GM12872 (cell line): ENCODE measurements around the gene POLD2.
A peak's percentile ranks its signal among the peaks of the same experiment; 100 is the strongest.

ENCODE experiments used
- TF ChIP-seq, protein P1 (sequence below): IDR thresholded peaks from 3 replicates; pipeline ENCODE4 v1.5.1; 2011; ENCODE audit warnings: low read depth, mild to moderate bottlenecking, low read length, moderate library complexity; ENCODE audit not compliant: insufficient read depth

Gene POLD2

DNA sequence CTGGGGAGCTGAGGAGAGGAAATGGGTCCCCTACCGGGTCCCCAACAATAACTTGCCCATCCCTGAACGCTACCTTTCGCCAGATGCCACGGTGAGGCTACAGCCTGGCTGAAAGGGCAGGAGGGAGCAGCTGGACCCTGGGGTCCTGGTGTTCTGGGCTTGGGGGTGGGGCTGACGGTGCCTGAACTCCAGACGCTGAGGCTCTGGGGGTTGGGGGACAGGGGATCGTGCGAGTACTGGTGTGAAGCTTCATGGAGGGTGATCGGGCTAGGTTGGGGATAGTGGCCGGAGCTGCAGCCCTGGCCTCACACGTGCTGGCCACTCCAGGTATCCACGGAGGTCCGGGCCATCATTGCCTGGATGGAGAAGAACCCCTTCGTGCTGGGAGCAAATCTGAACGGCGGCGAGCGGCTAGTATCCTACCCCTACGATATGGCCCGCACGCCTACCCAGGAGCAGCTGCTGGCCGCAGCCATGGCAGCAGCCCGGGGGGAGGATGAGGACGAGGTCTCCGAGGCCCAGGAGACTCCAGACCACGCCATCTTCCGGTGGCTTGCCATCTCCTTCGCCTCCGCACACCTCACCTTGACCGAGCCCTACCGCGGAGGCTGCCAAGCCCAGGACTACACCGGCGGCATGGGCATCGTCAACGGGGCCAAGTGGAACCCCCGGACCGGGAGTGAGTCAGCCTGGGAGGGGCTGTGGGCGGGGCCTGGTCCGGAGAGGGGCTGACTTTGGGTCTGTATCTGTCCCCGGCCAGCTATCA is 10.9 kb downstream of the POLD2 start:
- TF ChIP-seq, protein P1, sequence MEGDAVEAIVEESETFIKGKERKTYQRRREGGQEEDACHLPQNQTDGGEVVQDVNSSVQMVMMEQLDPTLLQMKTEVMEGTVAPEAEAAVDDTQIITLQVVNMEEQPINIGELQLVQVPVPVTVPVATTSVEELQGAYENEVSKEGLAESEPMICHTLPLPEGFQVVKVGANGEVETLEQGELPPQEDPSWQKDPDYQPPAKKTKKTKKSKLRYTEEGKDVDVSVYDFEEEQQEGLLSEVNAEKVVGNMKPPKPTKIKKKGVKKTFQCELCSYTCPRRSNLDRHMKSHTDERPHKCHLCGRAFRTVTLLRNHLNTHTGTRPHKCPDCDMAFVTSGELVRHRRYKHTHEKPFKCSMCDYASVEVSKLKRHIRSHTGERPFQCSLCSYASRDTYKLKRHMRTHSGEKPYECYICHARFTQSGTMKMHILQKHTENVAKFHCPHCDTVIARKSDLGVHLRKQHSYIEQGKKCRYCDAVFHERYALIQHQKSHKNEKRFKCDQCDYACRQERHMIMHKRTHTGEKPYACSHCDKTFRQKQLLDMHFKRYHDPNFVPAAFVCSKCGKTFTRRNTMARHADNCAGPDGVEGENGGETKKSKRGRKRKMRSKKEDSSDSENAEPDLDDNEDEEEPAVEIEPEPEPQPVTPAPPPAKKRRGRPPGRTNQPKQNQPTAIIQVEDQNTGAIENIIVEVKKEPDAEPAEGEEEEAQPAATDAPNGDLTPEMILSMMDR = no peak

DNA sequence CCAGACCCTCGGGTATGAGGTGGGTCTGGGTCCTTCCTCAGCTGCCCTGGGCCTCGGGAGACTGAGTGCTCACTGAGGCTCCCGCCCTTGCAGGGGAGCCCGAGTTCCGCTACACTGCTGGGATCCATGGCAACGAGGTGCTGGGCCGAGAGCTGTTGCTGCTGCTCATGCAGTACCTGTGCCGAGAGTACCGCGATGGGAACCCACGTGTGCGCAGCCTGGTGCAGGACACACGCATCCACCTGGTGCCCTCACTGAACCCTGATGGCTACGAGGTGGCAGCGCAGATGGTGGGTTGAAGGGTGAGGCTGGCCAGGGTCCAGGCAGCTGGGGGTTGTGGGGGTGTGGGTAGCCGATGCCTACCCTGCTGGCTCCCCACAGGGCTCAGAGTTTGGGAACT is 11.6 kb downstream of the POLD2 start:
- TF ChIP-seq, protein P1 = no peak

DNA sequence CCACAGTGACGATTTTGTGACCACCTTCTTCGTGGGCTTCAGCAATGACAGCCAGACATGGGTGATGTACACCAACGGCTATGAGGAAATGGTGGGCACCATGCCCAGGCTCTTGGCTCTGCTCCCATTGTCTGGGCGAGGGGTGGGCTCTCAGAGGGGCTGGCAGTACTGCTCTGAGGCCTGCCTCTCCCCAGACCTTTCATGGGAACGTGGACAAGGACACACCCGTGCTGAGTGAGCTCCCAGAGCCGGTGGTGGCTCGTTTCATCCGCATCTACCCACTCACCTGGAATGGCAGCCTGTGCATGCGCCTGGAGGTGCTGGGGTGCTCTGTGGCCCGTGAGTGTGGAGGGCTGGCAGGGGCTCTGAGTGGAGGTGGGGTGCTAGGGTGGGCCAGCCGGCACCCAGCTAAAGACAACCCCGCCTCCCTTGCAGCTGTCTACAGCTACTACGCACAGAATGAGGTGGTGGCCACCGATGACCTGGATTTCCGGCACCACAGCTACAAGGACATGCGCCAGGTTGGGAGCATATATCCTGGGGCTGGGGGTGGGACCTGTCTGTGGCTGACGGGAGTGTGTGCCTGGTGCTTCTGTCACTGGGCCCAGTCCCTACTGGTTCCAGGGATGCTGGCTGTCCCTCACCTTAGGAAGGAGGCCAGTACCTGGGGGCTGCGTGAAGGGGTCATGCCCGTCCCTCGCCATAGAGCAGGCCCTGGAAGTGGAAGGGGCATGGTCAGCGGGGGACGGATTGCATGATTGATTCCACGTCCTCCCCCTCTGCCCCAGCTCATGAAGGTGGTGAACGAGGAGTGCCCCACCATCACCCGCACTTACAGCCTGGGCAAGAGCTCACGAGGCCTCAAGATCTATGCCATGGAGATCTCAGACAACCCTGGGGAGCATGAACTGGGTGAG is 12.4 kb downstream of the POLD2 start:
- TF ChIP-seq, protein P1 = no peak

DNA sequence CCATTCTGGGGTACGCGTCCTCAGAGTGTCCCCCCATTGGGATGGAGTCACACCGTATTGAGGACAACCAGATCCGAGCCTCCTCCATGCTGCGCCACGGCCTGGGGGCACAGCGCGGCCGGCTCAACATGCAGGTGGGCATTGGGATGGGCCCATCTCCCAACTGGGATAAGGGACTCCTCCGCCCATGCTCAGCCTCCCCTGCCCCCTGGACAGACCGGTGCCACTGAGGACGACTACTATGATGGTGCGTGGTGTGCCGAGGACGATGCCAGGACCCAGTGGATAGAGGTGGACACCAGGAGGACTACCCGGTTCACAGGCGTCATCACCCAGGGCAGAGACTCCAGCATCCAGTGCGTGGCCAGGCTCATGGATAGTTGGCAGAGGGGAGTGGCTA is 13.4 kb downstream of the POLD2 start:
- TF ChIP-seq, protein P1 = no peak

DNA sequence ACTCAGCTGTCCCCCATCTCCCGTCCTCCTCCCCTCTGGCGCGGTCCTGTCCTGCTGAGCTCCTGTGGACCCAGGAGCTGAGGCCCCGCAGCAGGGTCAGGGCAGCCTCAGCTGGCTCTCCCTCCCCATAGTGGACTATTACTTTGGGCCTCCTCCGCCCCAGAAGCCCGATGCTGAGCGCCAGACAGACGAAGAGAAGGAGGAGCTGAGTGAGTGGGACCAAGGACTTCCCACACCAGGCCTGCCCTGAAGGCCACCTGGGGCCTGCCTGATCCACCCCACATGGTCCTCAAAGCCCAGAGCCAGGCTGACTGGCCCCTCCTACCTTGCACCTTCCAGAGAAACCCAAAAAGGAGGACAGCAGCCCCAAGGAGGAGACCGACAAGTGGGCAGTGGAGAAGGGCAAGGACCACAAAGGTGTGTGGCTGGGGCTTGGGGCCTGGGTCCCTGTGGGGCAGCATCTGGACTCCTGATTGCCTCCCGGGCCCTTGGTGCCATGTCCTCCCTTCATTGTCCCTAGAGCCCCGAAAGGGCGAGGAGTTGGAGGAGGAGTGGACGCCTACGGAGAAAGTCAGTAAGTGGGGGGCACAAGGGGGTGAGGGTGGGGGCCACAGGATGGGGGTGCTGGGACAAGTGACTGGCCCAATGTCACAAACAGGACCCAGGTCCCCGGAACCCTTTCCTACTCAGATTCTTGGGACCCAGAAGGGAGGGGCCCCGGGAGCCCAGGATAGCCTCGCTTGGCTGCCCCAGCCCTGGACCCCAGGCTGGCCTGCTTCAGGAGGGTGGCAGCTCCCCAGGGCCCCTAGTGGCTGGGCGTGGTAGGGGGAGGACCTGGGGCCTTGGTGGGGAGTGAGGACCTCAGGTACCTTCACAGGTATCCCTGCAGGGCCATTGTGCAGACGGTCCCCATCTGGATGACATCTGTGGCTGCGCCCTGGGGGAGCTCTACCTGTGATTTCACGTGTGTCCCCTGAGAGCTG is 14.3 kb downstream of the POLD2 start:
- TF ChIP-seq, protein P1 = peak; percentile 43; the same call in 2 of the 3 replicates

DNA sequence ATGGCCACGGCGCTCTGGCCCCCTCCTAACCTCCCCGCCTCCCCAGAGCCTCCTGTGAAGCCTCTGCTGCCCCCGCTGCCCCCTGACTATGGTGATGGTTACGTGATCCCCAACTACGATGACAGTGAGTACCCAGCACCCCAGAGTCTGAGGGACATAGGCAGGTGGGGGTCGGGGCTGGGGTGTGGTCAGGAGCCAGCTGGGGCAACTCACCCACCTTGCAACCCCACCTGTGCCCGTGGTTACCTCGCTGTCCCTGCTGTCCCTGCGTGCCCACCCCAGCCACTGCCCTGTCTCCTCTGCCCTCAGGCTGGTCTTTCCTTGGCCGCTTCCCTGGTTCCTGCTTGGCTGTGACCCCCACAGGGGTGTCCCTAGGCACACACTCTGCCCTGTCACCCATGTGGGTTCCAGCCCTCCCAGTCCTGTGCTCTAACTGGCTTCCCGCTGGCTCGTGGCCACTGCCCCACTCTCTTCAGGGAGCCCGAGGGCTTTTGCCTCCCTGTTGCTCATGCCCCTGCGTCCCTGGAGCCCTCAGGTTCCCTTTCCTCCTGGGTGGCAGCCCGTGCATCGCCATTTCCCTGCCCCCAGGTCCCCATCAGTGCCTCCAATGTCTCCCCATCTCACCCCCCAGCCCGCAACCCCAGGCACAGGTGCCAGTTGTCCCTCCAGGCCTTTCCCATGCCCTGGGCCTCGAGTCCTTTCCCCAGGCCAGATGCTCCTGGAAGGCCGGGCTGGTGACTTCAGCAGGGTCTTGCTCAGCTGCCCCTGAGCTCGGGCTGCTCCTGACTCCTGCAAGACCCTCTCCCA is 15.2 kb downstream of the POLD2 start:
- TF ChIP-seq, protein P1 = no peak
